ENCODE measurements around the gene TRHDE.
A peak's percentile ranks its signal among the peaks of the same experiment; 100 is the strongest.

TRHDE gene, protein sequence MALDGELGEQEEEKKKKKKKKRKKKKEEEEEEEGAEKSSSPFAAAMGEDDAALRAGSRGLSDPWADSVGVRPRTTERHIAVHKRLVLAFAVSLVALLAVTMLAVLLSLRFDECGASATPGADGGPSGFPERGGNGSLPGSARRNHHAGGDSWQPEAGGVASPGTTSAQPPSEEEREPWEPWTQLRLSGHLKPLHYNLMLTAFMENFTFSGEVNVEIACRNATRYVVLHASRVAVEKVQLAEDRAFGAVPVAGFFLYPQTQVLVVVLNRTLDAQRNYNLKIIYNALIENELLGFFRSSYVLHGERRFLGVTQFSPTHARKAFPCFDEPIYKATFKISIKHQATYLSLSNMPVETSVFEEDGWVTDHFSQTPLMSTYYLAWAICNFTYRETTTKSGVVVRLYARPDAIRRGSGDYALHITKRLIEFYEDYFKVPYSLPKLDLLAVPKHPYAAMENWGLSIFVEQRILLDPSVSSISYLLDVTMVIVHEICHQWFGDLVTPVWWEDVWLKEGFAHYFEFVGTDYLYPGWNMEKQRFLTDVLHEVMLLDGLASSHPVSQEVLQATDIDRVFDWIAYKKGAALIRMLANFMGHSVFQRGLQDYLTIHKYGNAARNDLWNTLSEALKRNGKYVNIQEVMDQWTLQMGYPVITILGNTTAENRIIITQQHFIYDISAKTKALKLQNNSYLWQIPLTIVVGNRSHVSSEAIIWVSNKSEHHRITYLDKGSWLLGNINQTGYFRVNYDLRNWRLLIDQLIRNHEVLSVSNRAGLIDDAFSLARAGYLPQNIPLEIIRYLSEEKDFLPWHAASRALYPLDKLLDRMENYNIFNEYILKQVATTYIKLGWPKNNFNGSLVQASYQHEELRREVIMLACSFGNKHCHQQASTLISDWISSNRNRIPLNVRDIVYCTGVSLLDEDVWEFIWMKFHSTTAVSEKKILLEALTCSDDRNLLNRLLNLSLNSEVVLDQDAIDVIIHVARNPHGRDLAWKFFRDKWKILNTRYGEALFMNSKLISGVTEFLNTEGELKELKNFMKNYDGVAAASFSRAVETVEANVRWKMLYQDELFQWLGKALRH

GRCh38 chr12:72272091-72272661 is at the start of gene TRHDE:
Gene TRHDE, plus strand, starts transcription at chr12:72272370. Its CDS starts 274 bp downstream, at chr12:72272644.
- peak; percentile 64 for DNase-seq

DNA sequence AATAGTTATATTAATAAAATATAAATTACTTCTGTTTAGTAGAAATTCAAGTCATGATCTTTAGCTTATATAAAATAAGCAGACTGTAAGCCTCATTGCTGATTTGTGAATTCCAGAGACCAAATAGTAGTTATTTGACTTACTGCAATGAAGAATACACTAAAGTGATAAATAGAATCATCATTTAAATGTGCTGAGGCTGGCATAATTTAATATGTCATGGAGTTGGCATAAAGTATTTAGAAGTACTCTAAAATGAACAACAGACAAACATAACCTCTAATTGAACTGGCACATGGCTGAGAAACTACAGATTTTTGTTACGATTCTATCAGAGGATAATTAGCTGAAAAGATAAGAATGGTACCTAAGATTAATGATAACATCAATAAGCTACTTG is 45.7 kb upstream of the TRHDE start:
- DNase-seq = no peak

DNA sequence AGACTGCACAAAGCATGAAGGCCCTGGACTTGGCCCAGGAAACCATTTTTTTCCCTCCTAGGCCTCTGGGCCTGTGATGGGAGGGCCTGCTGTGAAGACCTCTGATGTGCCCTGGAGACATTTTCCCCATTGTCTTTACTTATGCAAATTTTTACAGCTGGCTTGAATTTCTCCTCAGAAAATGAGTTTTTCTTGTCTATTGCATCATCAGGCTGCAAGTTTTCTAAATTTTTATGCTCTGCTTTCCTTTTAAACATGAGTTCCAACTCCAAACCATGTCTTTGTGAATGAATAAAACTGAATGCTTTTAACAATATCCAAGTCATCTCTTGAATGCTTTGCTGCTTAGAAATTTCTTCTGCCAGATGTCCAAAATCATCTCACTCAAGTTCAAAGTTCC is 43.7 kb upstream of the TRHDE start:
- no peak for DNase-seq

- no peak for DNase-seq
These were observed 41.6 kb upstream of the TRHDE start for GRCh38 chr12:72230589-72230988.

GRCh38 chr12:72234886-72235285 is 37.3 kb upstream of the TRHDE start:
- DNase-seq = no peak

GRCh38 chr12:72236071-72236705 is 36.0 kb upstream of the TRHDE start:
- DNase-seq = no peak

- no peak for DNase-seq
These were observed 30.6 kb upstream of the TRHDE start for GRCh38 chr12:72241552-72241951.

DNA sequence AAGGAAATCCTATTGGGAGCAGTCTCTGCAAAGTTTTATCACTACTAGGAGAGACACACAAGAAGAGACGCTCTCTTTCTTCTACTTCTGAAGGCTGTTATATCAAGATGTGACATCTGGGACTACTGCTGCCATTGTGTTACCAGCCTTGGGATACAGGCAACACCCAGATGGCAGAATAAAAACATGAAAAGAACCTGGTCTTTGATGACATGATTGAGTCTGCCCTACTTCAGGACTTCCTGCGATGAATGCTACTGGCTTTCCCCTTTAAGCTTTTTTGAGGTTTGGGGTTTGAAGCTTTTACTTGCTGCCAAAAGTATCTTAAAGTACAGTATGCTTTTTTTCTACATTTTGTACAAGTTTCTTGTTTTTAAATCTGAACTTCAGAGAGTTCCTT is 29.2 kb upstream of the TRHDE start:
- DNase-seq = no peak

- DNase-seq = no peak
These were observed 25.8 kb upstream of the TRHDE start for GRCh38 chr12:72246370-72246769.

DNA sequence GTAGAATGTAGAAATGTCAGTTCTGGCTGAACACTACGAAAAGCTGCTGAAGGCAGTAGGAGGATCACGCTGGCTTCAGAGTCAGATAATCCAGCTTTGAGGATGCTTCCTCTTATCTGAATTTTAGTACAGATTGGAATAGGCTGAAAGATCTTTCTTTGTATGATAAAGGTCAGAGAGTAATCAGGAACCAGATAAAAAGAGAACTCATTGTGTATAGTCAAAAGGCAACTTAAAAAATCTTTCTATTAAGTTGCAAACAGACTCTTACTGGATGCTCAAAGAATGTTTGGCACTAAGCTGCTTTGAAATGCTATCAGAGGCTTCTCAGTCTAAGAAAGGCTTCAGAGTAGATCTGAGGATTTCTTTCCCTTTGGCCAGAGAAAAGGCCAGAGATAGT is 21.8 kb upstream of the TRHDE start:
- DNase-seq = no peak

GRCh38 chr12:72256725-72257124 is 15.4 kb upstream of the TRHDE start:
- DNase-seq = no peak

DNA sequence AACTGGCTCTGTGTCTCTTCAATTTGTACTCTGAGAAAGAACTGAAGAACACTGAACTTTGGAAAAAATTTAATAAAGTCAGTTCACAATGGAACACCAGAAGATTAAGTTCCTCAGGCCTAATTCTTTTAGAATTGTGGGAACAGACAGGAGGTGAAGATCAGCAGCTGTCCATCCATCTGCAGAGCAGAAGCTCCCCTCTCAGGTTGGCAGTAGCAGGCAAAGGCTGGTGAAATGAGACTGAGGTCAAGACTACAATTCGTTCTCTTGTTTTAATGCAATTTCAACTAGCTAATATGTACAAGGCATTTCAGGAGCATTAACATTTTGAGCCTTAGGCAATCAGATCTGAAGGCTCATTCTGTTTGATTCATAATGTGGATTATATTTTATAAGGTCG is 10.3 kb upstream of the TRHDE start:
- DNase-seq = no peak

GRCh38 chr12:72264548-72265175 is 7.5 kb upstream of the TRHDE start:
- no peak for DNase-seq

GRCh38 chr12:72267974-72268373 is 4.2 kb upstream of the TRHDE start:
- DNase-seq = no peak

- no peak for DNase-seq
These were observed 3.8 kb upstream of the TRHDE start for GRCh38 chr12:72268386-72268785.

GRCh38 chr12:72269491-72269890 is 2.7 kb upstream of the TRHDE start:
- DNase-seq = no peak

DNA sequence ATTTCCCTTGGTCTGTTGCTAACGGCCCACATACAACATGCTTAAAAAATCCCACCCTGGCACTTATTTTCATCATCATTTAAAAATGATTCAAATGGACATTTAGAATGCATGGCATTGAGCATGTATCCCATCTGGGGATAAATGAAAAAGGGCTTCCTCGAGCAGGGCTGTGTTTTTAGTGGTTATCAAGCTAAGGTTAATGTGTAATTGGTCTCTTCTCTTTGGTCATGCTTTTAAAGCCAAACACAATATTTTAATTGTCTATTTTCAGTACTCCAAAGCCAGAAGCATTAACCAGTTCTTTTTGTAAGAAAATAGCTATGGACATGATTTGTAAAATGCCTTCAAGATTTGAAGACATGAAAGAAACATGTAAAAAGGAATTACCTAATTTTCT is 1.9 kb upstream of the TRHDE start:
- no peak for DNase-seq

DNA sequence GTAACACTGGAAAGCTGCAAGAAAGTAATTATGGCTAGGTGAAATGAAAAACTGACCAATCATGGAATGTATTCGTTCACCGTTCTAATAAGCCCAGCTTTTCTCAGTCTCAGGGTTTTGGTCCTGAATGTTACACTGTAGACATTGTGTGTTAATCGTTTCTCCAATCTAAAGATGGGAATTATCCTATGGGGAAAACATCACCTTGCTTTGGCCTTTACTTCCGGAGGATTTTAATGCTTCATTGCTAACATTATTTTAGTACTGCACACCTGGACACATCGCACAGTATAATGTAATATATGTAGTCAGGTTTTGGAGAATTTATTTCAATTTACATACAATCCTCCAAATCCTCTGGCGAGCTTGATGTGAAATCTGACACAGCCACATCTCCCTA is 1.2 kb upstream of the TRHDE start:
- DNase-seq = no peak

DNA sequence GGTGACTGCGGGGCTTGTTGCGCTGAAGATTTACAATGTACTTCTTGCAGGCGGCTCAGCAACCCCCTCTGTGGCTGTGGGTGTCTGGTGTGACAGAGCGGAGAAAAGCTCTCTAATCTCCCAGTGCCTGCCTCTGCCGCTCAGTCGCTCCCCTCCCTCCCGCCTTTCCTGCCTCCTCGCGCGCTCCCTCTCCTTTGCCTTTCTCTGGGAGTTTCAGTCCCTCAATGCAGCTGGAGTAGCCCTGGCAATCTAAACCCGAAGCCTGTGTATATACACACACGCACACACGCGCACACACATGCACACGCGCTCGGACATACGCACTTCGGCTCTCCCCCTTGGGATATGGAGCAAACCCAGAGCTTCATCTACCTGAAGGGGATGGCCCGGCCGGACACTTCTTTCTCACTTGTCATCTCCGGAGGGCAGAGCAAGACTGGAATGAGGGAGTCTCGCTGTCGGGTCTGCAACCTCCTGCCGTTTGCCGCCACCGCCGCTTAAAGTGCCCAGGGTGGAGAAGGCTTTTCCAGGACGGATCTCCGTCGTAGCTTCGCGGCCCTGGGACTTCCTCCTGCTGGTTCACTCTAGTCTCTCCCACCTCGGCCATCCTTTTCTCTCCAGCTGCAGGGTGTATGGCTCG is 599 bp upstream of the TRHDE start:
- peak; percentile 73 for DNase-seq

DNA sequence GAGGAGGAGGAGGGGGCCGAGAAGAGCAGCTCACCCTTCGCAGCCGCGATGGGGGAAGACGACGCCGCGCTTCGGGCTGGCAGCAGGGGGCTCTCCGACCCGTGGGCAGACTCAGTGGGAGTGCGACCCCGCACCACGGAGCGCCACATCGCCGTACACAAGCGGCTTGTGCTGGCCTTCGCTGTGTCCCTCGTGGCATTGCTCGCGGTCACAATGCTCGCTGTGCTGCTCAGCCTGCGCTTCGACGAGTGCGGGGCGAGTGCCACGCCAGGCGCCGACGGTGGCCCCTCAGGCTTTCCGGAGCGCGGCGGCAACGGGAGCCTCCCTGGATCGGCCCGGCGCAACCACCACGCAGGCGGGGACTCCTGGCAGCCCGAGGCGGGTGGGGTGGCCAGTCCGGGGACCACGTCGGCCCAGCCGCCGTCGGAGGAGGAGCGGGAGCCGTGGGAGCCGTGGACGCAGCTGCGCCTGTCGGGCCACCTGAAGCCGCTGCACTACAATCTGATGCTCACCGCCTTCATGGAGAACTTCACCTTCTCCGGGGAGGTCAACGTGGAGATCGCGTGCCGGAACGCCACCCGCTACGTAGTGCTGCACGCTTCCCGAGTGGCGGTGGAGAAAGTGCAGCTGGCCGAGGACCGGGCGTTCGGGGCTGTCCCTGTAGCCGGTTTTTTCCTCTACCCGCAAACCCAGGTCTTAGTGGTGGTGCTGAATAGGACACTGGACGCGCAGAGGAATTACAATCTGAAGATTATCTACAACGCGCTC is 745 bp downstream of the TRHDE start:
- peak; percentile 55 for DNase-seq

DNA sequence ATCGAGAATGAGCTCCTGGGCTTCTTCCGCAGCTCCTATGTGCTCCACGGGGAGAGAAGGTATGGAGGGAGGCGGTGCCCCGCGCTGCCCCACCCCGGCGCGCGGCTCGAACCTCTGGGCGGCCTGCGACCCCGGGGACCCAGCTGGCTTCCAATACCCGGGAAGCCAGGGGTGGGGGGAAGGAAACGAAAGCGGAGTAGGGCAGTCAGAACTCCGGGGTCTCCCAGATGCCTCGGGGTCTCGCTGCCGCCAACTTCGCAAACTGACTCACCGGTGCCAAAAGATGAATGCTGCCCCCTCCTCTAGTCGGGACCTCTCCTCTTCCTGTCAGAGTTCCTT is 1.3 kb downstream of the TRHDE start:
- DNase-seq = peak; percentile 44

Measured in right forelimb (tissue), 1 donor.